NCI-H187 (cell line): Measurements from ENCODE around the gene TDRD15.
"Not testable (repeated sequence)": the region's sequence is repeated elsewhere in the genome, so short reads cannot be mapped to it uniquely, and the experiment has no call there.

ENCODE experiments used
- DNase-seq, 2 experiments: peaks; one replicate each; lab custom pipeline; 2025; lab: John Stamatoyannopoulos, UW

TDRD15 gene

GRCh38 chr2:21123473-21124393 lies at the start of gene TDRD15:
Gene TDRD15 (plus strand): TSS chr2:21123968. CDS start chr2:21137468, 13,500 bp downstream.
- no peak for DNase-seq

DNA sequence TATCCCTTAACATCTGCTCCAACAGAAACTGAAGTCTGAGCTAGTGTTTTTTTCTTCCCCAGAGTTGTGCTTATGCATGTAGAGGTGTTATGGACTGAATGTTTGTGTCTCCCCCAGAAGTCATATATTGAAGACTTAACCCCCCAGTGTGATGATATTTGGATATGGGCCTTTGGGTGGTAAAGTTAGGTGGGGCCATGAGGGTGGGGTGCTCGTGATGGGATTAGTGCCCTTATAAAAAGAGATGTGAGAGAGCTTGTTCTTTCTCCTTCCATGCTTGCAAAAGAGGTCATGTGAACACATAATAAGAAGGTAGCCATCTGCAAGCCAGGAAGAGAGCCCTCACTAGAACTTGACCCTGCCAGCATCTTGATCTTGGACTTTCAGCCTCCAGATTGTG lies 45.5 kb upstream of the TDRD15 start:
- DNase-seq, result no peak

GRCh38 chr2:21083482-21083881 lies 40.3 kb upstream of the TDRD15 start:
- DNase-seq, result no peak

GRCh38 chr2:21084401-21084800 lies 39.4 kb upstream of the TDRD15 start:
- DNase-seq, result no peak

- DNase-seq, result no peak
These were observed 31.4 kb upstream of the TDRD15 start for GRCh38 chr2:21092308-21092869.

DNA sequence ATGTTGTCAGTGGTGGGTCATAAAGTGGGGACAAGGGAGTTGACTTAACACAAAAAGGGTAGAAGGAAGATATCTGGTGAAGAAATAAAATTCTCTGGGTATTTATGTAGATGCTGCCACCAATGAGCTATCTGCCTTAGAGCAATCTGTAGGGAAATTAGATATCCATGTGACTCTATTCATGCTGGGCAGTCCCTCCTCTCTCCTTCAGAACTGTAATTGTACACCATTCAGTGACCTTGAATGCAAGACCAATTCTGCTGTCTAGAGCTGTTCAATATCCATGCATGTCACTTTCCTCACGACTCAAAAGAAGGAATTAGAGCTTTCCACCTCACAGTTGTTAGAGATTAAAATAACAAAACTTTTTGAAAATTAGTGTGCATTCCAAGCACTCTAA lies 28.6 kb upstream of the TDRD15 start:
- DNase-seq, result no peak

- no peak for DNase-seq
These were observed 28.1 kb upstream of the TDRD15 start for GRCh38 chr2:21095714-21096113.

DNA sequence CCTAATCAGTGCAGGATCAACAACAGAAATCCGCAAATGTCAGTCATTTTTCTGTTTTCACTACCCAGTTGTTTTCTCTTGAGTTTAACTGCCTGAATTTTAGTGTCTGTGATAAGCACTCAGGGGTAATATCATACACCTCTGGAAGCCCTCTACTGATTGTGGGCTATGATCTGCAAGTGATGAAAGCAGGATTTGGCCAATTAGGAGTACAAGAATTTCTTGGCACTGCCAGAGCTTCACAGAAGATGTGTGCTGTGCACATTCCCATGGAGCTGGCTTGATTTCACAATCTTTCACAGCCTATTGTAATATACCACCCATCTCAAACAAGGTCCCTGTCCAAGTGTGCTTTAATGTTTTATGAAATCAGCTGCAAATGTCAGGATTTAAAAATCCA lies 27.3 kb upstream of the TDRD15 start:
- no peak for DNase-seq

- DNase-seq, result no peak
These were observed 26.4 kb upstream of the TDRD15 start for GRCh38 chr2:21097331-21097730.

GRCh38 chr2:21098294-21098693 lies 25.5 kb upstream of the TDRD15 start:
- DNase-seq, result no peak

GRCh38 chr2:21099281-21099907 lies 24.4 kb upstream of the TDRD15 start:
- no peak for DNase-seq

GRCh38 chr2:21101514-21102155 lies 22.1 kb upstream of the TDRD15 start:
- not testable (repeated sequence) for DNase-seq

GRCh38 chr2:21102356-21102755 lies 21.4 kb upstream of the TDRD15 start:
- DNase-seq, result no peak

DNA sequence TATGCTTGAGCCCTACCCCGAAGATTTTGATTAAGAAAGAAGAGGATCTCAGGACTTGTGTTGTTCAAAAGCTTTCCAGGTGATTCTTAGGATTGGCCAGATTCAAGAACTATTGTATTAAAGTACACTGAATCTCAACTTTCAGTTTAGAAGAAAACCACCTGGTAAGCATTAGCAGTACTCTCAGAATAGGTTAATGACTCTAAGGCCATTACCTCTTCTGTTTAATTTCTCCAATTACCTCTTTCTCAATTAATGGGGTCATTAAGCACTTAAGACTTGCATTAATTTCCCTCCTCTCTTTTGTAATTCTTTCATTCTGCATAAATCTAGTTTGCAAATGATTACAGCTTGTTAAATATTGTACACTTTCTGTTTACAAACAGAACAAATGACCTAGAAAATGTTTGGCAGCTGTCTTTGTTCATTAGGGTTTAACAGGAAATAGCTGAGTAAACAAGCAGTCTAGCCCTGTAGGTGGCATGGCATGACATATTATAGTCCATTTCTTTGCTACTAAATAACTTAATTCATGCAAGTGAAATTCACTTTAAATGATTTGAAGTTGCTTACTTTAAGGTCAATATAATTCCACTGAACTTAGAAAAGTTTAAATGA lies 20.4 kb upstream of the TDRD15 start:
- DNase-seq, result no peak

GRCh38 chr2:21104030-21104660 lies 19.6 kb upstream of the TDRD15 start:
- no peak for DNase-seq

GRCh38 chr2:21111012-21111411 lies 12.8 kb upstream of the TDRD15 start:
- no peak for DNase-seq

- DNase-seq, result no peak
These were observed 6.1 kb upstream of the TDRD15 start for GRCh38 chr2:21117688-21118087.

DNA sequence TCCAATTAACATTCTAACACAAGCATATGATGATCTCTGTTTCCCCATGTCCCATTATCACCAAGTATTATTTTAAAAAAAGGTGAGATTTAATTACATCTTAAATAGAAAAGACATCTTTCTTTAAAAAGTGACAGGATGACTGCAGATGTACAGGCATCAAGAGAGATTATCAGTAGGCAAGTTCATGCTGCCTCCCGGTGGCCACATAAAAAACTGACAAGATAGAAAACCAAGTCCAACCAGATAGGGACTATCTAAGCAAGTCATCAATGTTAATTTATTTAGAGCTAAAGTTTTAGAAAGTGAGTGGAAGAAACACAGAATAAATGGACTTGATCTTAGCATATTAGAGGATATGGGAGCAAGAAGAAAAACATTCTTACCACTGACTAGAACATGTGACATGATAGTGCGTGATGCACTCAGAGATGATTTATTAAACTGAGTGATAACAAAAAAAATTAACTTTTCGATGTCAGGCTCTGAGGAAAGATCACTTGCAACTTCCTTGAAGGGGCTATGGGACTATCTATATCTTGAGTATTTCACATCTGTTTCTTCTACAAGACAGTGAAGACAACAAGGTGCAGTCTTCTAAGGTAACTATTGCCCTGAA lies 5.4 kb upstream of the TDRD15 start:
- no peak for DNase-seq

DNA sequence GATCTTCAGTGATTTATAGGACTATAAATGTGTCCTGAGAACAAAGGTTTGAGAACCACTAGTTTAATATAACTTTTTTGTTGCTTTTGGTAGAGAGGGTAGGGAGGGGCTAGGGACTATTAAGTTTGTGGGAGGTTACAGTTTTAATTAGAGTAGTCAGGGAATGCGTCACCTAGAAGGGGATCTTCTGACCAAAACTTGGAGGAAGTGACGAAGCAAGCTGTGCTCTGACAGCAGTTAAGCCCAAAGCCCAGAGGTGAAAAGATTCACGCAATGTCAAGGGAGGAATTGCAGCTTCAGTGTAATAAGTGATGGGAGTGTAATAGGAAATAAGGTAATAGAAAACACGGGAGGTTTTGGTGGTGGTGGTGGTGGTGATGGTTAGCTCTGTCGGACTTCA lies 8.1 kb downstream of the TDRD15 start:
- no peak for DNase-seq

GRCh38 chr2:21135585-21135984 lies 11.8 kb downstream of the TDRD15 start:
- no peak for DNase-seq

GRCh38 chr2:21142149-21142548 lies 18.4 kb downstream of the TDRD15 start:
- DNase-seq, result no peak
